HG02840 (cell line): ENCODE measurements around the gene APCDD1.
A peak's percentile ranks its signal among the peaks of the same experiment; 100 is the strongest.
"Not testable (repeated sequence)": the region's sequence is repeated elsewhere in the genome, so short reads cannot be mapped to it uniquely, and the experiment has no call there.

ENCODE experiments used
- ATAC-seq: cut with Tn5 transposase; IDR thresholded peaks from one replicate; pipeline ENCODE4 v1.9.1; 2021; ENCODE audit warnings: mild to moderate bottlenecking, moderate library complexity, moderate number of reproducible peaks; ENCODE audit not compliant: unreplicated experiment, low FRiP score

APCDD1 gene

GRCh38 chr18:10522574-10522973 lies 68.1 kb downstream of the APCDD1 start:
- ATAC-seq: no peak

GRCh38 chr18:10523544-10523943 lies 69.1 kb downstream of the APCDD1 start:
- no peak for ATAC-seq

DNA sequence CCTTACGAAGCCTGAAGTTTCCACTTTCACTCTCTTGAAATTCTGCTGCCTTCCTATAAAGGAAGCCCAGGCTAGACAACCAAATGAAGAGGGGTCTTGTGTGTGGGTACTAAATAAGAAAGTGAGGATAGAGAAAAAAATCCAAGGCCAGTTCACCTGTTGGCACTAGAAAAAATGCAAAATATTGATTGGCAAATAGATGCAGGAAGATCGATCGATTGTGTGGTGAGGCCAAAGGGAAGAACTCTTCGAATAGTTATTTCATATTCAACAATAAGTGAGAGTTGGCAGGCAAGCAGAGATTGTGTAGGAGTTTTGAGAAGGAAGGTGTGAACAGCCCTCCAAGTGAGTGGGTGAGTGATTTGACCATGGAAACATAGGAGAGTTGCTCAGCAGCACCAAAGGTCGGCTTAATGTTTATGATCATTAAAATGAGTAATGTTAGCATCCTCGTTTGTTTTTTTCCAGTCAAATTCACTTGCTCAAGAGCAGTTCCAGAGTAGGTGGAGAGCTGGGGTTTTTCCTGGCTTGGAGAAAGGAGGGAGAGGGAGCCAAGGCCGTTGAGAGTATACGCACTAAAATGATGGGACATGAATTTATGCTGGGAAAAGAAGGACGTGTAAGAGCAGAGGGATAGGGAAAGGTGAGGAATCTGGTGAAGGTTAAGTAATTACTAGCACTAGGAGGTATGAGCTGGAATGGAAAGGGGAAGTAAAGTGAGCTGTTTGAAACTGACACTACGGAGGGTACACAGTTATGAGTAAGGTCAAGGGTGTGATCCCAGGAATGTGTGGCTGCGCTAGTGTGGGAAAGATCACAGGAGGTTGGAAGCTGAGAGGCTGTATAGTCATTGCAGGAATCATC lies 70.3 kb downstream of the APCDD1 start:
- ATAC-seq: no peak

DNA sequence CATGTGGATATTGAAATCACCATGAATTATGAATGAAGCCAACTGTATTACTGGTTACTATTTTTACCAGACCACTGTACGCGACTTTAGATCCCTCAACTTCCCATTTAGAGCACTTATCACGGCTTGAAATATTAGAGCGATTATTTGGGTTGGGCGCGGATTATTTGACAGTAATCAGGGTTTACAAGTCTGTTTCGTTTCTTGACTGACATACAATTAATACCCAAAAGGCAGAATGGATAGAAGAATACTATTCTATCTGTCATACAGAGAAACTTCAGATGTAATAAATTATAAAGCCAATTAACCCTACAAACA lies 70.9 kb downstream of the APCDD1 start:
- ATAC-seq: no peak

GRCh38 chr18:10525697-10526560 lies 71.5 kb downstream of the APCDD1 start, which contains the start of gene NAPG:
Gene NAPG, plus strand, starts transcription at chr18:10526027. Its CDS starts 76 bp downstream, at chr18:10526103.
- ATAC-seq: peak; percentile 89

GRCh38 chr18:10526561-10526949 lies 72.1 kb downstream of the APCDD1 start:
- ATAC-seq: peak; percentile 8

DNA sequence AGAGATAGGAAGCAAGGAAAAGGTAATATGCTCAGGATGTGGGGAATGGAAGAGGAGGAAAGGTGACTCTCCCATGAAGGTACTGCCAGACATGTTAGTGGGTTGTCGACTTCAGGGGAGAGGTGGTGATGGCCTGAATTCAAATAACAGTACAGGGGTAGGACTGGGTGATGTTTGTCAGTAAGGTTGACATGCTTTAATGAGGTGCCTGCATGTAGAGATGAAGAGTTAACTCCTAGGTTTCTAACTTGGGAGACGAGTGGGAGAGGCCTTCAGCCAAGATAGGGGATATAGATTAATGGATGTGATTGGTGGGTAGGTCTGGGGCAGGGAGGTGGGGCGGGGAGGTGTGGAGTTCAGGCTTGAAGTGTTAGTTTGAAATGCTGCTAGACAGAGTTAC lies 74.0 kb downstream of the APCDD1 start:
- ATAC-seq: no peak

DNA sequence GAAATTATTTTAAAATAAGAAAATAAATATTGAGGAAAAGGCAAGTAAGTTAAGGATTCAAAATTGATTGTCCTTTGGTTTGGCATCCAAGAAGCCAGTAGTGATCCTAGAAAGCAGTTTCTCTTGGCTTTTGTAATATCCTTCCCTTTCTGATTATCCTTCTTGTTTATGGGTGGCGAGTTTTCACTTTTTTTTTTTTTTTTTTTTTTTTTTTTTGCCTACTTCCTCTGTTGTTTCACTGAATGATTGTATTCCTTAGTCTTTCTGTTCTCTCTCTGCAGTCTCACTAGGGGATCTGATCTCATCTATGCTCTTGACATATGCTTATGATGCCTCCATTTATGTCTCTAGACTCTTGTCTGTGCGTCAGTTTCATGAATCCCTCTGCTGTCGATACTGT lies 75.6 kb downstream of the APCDD1 start:
- ATAC-seq: no peak

GRCh38 chr18:10530852-10531251 lies 76.4 kb downstream of the APCDD1 start:
- no peak for ATAC-seq

DNA sequence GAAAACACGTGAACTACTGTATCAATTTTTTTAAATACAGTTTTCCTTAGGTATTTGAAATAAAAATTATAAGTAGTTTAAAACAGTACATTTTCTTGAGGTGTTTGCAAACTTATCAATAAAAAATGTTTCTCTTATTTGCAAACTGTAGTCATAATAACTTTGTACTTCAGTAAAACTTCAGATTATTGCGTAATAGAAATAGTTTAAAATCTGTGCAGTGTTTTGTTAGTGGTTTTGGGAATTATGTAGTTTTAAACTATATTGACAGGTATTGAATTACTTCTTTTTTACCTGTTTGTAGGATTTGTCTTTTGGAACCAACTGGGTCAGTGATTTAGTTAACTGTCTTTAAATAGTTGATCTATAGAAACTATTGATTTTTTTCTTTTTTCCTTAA lies 78.7 kb downstream of the APCDD1 start:
- no peak for ATAC-seq

- no peak for ATAC-seq
Measured at GRCh38 chr18:10536280-10536679, 81.8 kb downstream of the APCDD1 start.

DNA sequence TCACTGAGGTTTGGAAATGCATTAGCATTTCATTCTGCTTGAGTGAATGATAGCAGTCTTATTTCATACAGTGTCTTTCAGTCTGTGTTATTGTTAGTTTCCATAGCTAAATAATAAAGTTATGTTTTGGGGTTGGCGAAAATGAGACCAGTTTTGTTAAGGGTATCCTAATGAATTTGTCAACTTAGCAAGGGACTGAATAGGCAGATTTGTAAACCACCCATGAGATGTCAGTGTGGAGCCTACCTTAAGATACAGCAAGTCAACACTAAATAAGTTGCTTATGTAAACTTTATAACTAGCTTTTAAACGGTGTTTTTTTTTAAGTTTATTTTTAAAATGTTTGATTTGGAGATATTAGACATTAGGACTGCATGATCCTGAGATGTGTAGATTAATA lies 83.3 kb downstream of the APCDD1 start:
- ATAC-seq: no peak

DNA sequence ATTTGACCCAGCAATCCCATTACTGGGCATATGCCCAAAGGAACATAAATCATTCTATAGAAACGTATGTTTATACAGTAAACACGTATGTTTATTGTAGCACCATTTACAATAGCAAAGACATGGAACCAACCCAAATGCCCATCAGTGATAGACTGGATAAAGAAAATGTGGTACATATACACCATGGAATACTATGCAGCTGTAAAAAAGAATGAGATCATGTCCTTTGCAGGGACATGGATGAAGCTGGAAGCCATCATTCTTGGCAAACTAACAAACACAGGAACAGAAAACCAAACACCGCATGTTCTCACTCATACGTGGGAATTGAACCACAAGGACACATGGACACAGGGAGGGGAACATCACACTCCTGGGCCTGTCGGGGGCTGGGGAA lies 84.7 kb downstream of the APCDD1 start:
- not testable (repeated sequence) for ATAC-seq
